Endothelial cell of umbilical vein (primary cell): ENCODE data around the gene SLC1A6.
A peak's percentile ranks its signal among the peaks of the same experiment; 100 is the strongest.

ENCODE experiments used
- EZH2 ChIP-seq: IDR thresholded peaks from 2 replicates; pipeline ENCODE4 v1.6.1; 2012; ENCODE audit warnings: borderline replicate concordance, low read depth, mild to moderate bottlenecking, moderate library complexity, low read length, inconsistent platforms; ENCODE audit not compliant: severe bottlenecking
- FOS ChIP-seq: IDR thresholded peaks from 2 replicates; pipeline ENCODE4 v1.6.1; 2011; ENCODE audit warnings: mild to moderate bottlenecking, low read length, moderate library complexity, borderline replicate concordance; ENCODE audit not compliant: insufficient read depth
- GATA2 ChIP-seq: IDR thresholded peaks from 2 replicates; pipeline ENCODE4 v1.7.0; 2011; ENCODE audit warnings: low read depth, mild to moderate bottlenecking, moderate library complexity, mixed read lengths, low read length; ENCODE audit not compliant: insufficient read length, insufficient read depth
- JUN ChIP-seq: IDR thresholded peaks from 2 replicates; pipeline ENCODE4 v1.6.1; 2011; ENCODE audit warnings: borderline replicate concordance, low read depth; ENCODE audit not compliant: insufficient read length, insufficient read depth
- MYC ChIP-seq: IDR thresholded peaks from one replicate; pipeline ENCODE4 v1.6.1; 2011; ENCODE audit warnings: mild to moderate bottlenecking, low read depth, low read length
- POLR2A ChIP-seq: IDR thresholded peaks from 2 replicates; pipeline ENCODE4 v1.6.1; 2012; ENCODE audit warnings: low read depth, mild to moderate bottlenecking, control low read depth, low read length
- POLR2AphosphoS5 ChIP-seq: IDR thresholded peaks from 2 replicates; pipeline ENCODE4 v1.6.1; 2012; ENCODE audit warnings: low read depth, mild to moderate bottlenecking, control low read depth, low read length, moderate library complexity; ENCODE audit not compliant: insufficient read depth
- TF ChIP-seq, protein P1 (sequence below), 2 donors: IDR thresholded peaks; 1 replicate in 1 of 2; 2 replicates in 1 of 2; pipeline ENCODE4 v1.5.1; 2011; ENCODE audit warnings: low read length in 2 of 2, mild to moderate bottlenecking in 2 of 2, moderate library complexity in 2 of 2, control low read depth in 1 of 2, inconsistent platforms in 1 of 2, low read depth in 1 of 2; ENCODE audit not compliant: insufficient read depth in 1 of 2; ENCODE audit errors: extremely low read depth in 1 of 2
- TF ChIP-seq, protein P2 (sequence below): IDR thresholded peaks from 2 replicates; pipeline ENCODE4 v1.6.1; 2011; ENCODE audit not compliant: insufficient read depth, insufficient read length

GRCh38 chr19:14979476-14980255 lies at the start of gene SLC1A6:
- TF ChIP-seq, protein P1, sequence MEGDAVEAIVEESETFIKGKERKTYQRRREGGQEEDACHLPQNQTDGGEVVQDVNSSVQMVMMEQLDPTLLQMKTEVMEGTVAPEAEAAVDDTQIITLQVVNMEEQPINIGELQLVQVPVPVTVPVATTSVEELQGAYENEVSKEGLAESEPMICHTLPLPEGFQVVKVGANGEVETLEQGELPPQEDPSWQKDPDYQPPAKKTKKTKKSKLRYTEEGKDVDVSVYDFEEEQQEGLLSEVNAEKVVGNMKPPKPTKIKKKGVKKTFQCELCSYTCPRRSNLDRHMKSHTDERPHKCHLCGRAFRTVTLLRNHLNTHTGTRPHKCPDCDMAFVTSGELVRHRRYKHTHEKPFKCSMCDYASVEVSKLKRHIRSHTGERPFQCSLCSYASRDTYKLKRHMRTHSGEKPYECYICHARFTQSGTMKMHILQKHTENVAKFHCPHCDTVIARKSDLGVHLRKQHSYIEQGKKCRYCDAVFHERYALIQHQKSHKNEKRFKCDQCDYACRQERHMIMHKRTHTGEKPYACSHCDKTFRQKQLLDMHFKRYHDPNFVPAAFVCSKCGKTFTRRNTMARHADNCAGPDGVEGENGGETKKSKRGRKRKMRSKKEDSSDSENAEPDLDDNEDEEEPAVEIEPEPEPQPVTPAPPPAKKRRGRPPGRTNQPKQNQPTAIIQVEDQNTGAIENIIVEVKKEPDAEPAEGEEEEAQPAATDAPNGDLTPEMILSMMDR (IDR thresholded peaks at IDR 0.05; ENCODE audit: extremely low read depth in 1 of 2, insufficient read depth in 1 of 2, low read depth in 1 of 2, low read length in 2 of 2) = no peak
- TF ChIP-seq FOS (no peak), EZH2 (peak; percentile 18), MYC (no peak), POLR2A (no peak), POLR2AphosphoS5 (no peak), GATA2 (no peak), JUN (no peak)
- TF ChIP-seq, protein P2, sequence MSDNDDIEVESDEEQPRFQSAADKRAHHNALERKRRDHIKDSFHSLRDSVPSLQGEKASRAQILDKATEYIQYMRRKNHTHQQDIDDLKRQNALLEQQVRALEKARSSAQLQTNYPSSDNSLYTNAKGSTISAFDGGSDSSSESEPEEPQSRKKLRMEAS = no peak
